Brain microvascular endothelial cell (primary cell): ENCODE data around the gene DDX24.

ENCODE experiments used
- DNase-seq: peaks from one replicate; pipeline ENCODE4 v3.0.0-alpha.2; 2020
- H3K27ac ChIP-seq: fragments of 250-450 bp; sonication (Bioruptor Pico); 2 replicates; pipeline ENCODE4 v1.5.1; 2020; ENCODE audit warnings: mild to moderate bottlenecking, moderate library complexity
- H3K27me3 ChIP-seq: fragments of 250-450 bp; sonication (Bioruptor Pico); replicated peaks from 2 replicates; pipeline ENCODE4 v1.5.1; 2020; ENCODE audit warnings: mild to moderate bottlenecking
- H3K36me3 ChIP-seq: fragments of 250-450 bp; sonication (Bioruptor Pico); replicated peaks from 2 replicates; pipeline ENCODE4 v1.5.1; 2020; ENCODE audit warnings: mild to moderate bottlenecking
- H3K4me3 ChIP-seq: 2 replicates; pipeline ENCODE4 v1.5.1; 2011; ENCODE audit warnings: low read depth, mild to moderate bottlenecking, control low read depth, low read length, moderate library complexity
- CTCF ChIP-seq: IDR thresholded peaks from 2 replicates; pipeline ENCODE4 v1.5.1; 2011; ENCODE audit warnings: low read depth, mild to moderate bottlenecking, moderate library complexity, low read length, control low read depth, inconsistent platforms; ENCODE audit errors: missing control alignments
- in situ Hi-C: cut with HindIII; loops from 2 replicates; pipeline ENCODE4 v1.10.0; 2017; ENCODE audit warnings: low sequenced_read_pairs, low pct_ligation_motif_present

The DDX24 gene

GRCh38 chr14:94001016-94001415 lies 80.0 kb downstream of the DDX24 start:
- no peak for TF ChIP-seq CTCF
- Histone ChIP-seq H3K27ac (no peak overlapping the region), H3K4me3 (no peak overlapping the region), H3K27me3 (peaks cover 7% of the 10 kb centered on the region), H3K36me3 (no peaks in the 10 kb centered on the region)
- DNase-seq, result no peak
- in situ Hi-C loops, result no loop called here

GRCh38 chr14:94000267-94000666 lies 80.7 kb downstream of the DDX24 start:
- Histone ChIP-seq H3K27me3 (peaks cover 11% of the 10 kb centered on the region), H3K27ac (no peak overlapping the region), H3K4me3 (no peak overlapping the region), H3K36me3 (no peaks in the 10 kb centered on the region)
- TF ChIP-seq CTCF, result no peak
- DNase-seq, result no peak
- in situ Hi-C loops, result no loop called here

GRCh38 chr14:93999573-93999972 lies 81.4 kb downstream of the DDX24 start:
- peaks cover 11% of the 10 kb centered on the region for H3K27me3 ChIP-seq
- H3K4me3 ChIP-seq, result no peak overlapping the region
- no peak overlapping the region for H3K27ac ChIP-seq
- TF ChIP-seq CTCF, result no peak
- in situ Hi-C loops, result no loop called here
- no peak for DNase-seq
- H3K36me3 ChIP-seq, result no peaks in the 10 kb centered on the region

- H3K27me3 ChIP-seq, result peaks cover 9% of the 10 kb centered on the region
- no peak for DNase-seq
- no peak overlapping the region for H3K27ac ChIP-seq
- in situ Hi-C loops, result no loop called here
- H3K36me3 ChIP-seq, result no peaks in the 10 kb centered on the region
- TF ChIP-seq CTCF, result no peak
- H3K4me3 ChIP-seq, result no peak overlapping the region
These were observed 82.1 kb downstream of the DDX24 start for GRCh38 chr14:93998871-93999403.
